ENCODE results near the gene TDRD9. TPM values are rescaled to one million over a fixed set of nuclear protein-coding genes. Genes with fewer than 3 reads are reported as not detected.

The TDRD9 gene
- total RNA-seq, 1 experiment from 2014 or later: not detected

DNA sequence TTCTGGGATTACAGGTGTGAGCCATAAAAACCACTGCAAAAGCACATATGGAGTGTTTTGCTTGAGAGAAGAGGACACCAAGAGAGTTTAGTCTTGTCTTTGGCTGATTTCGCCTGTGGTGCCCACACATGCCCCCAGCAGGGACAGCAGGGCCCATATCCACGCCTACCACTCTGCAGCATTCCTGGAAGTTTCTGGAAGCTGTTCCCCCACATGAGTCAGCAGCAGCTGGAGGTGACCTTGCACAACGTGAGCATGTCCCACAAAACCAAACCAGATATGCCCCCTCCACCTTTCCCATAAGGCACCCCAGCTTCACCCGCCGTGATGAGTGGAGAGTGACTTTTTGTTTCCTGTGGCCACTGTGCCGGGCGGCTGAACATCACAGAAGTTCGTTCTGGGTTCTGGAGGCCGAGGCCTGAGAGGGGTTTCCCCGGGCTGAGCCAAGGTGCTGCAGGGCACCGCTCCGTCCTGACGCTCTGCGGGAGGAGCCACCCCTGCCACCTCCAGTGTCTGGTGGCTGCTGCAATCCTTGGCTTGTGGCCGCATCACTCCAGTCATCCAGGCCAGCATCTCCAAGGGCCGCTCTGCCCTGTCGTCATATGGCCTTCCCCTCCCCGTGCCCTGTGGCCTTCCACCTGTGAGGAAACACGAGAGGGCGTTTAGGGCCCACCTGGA is 162.0 kb downstream of the TDRD9 start:
- Histone ChIP-seq H3K9me3 (ENCODE audit: low read depth, low read length, poor library complexity, severe bottlenecking) (no peaks in the 10 kb centered on the region), H3K36me3 (ENCODE audit: insufficient read depth, low read length, poor library complexity, severe bottlenecking) (no peaks in the 10 kb centered on the region), H3K27ac (ENCODE audit: low read depth, low read length, poor library complexity, severe bottlenecking) (no peak overlapping the region), H3K4me1 (ENCODE audit: insufficient read depth, low read length, poor library complexity, severe bottlenecking) (peaks cover 8% of the 10 kb centered on the region), H3K27me3 (replicated peaks; ENCODE audit: insufficient read depth, low read depth, low read length, poor library complexity) (no peaks in the 10 kb centered on the region), H3K4me3 (ENCODE audit: low read depth, low read length, poor library complexity, severe bottlenecking) (no peak overlapping the region)
- CTCF ChIA-PET: no interaction called here
- no peak for TF ChIP-seq EZH2 (IDR thresholded peaks at IDR 0.05; ENCODE audit: borderline replicate concordance, low read depth, low read length, poor library complexity, severe bottlenecking)
- TF ChIP-seq, protein P1, sequence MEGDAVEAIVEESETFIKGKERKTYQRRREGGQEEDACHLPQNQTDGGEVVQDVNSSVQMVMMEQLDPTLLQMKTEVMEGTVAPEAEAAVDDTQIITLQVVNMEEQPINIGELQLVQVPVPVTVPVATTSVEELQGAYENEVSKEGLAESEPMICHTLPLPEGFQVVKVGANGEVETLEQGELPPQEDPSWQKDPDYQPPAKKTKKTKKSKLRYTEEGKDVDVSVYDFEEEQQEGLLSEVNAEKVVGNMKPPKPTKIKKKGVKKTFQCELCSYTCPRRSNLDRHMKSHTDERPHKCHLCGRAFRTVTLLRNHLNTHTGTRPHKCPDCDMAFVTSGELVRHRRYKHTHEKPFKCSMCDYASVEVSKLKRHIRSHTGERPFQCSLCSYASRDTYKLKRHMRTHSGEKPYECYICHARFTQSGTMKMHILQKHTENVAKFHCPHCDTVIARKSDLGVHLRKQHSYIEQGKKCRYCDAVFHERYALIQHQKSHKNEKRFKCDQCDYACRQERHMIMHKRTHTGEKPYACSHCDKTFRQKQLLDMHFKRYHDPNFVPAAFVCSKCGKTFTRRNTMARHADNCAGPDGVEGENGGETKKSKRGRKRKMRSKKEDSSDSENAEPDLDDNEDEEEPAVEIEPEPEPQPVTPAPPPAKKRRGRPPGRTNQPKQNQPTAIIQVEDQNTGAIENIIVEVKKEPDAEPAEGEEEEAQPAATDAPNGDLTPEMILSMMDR (conservative IDR thresholded peaks at IDR 0.05; ENCODE audit: low read depth, low read length): no peak
- DNase-seq (ENCODE audit: low spot score): no peak
- intact Hi-C loops (cut with micrococcal nuclease; ENCODE audit: unreplicated experiment): loop anchor here (5.0 kb wide), 1 partner anchor 552 kb away; no protein-coding TSS in a partner anchor
- POLR2A ChIA-PET (ENCODE audit: low non-redundant PET): no interaction called here
- no TSS peak for BruUV-seq (replicated peaks)

DNA sequence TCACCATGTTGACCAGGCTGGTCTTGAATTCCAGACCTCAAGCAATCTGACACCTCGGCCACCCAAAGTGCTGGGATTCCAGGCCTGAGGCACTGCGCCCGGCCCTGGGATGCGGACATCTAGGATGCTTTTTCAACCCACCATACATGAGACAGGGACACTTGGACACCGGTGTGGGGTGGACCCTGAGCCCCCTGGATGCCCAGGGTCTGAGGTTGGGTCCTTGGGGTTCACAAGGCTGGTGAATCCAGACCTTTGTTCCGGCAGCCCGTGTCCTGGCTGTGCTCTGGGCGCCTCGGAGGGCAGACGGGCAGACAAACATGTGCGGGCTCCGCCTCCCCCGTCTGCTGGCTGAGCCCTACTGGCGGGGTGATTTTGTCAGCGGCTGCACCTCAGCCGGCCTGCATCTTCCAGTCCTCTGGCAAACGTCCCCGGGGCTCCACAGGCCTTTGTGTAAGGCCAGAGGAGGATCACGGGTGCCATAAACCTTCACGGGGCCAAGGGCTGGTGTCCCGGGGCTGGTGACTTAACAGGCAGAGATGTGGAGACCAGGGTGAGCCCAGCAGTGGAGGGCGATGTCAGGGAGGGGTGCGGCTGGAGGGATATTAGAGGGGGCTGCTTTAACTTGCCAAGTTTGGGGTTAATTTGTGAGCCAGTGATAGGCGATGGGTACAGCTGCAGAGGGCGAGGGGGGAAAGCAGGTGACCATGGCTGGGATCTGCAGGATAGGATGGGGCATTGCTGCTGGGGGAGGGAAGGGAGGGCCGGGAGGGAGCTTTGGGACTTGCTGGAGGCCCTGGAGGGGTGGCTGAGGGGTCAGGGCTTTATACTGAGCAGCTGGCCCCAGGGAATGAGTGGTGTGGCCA is 163.0 kb downstream of the TDRD9 start:
- Histone ChIP-seq H3K27ac (ENCODE audit: low read depth, low read length, poor library complexity, severe bottlenecking) (no peak overlapping the region), H3K9me3 (ENCODE audit: low read depth, low read length, poor library complexity, severe bottlenecking) (no peaks in the 10 kb centered on the region), H3K27me3 (replicated peaks; ENCODE audit: insufficient read depth, low read depth, low read length, poor library complexity) (no peaks in the 10 kb centered on the region), H3K4me3 (ENCODE audit: low read depth, low read length, poor library complexity, severe bottlenecking) (no peak overlapping the region), H3K36me3 (ENCODE audit: insufficient read depth, low read length, poor library complexity, severe bottlenecking) (no peaks in the 10 kb centered on the region), H3K4me1 (ENCODE audit: insufficient read depth, low read length, poor library complexity, severe bottlenecking) (peaks cover 8% of the 10 kb centered on the region)
- TF ChIP-seq, protein P1 (conservative IDR thresholded peaks at IDR 0.05; ENCODE audit: low read depth, low read length): no peak
- no peak for TF ChIP-seq EZH2 (IDR thresholded peaks at IDR 0.05; ENCODE audit: borderline replicate concordance, low read depth, low read length, poor library complexity, severe bottlenecking)
- CTCF ChIA-PET: no interaction called here
- POLR2A ChIA-PET (ENCODE audit: low non-redundant PET): no interaction called here
- no TSS peak for BruUV-seq (replicated peaks)
- intact Hi-C loops (cut with micrococcal nuclease; ENCODE audit: unreplicated experiment): loop anchor here (5.0 kb wide), 1 partner anchor 551 kb away; no protein-coding TSS in a partner anchor
- DNase-seq (ENCODE audit: low spot score): no peak

DNA sequence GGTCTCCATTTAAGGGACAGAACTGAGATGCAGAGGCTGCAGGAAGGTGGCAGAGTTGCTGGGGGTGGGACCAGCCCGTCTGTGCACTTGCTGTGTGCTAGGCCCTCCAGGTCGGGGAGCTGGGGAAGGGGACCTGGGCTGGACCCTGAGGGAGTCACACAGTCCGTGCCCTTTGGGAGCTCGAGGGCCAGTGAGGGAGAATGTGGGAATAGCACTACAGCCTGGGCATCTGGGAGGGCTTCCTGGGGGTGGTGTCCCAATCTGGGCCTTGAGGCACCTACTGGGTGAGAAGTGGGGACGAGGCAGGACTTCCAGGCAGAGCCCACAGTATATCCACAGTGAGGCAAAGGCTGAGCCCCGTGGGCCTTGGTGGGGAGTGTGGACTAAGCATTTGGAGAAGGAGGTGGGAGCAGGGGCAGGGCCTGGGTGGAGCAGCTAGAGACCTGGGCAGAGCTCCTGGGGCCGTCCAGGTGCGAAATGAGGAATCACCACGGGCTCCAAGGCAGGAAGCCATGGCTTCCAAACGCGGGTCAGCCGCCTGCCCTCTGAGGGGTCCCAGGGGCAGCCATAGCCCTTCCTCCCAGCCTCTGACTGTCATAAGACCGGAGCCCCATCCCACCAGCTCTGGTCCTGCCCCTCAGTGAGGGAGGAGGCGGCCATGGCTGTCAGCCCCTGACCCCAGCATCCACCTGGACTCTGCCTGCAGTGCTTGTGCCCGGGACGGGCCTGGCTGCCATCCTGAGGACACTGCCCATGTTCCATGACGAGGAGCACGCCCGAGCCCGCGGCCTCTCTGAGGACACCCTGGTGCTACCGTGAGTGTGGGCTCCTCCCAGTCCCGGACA is 163.9 kb downstream of the TDRD9 start:
- CTCF ChIA-PET: no interaction called here
- no peak overlapping the region for H3K27ac ChIP-seq (ENCODE audit: low read depth, low read length, poor library complexity, severe bottlenecking)
- no peaks in the 10 kb centered on the region for H3K27me3 ChIP-seq (replicated peaks; ENCODE audit: insufficient read depth, low read depth, low read length, poor library complexity)
- intact Hi-C loops (cut with micrococcal nuclease; ENCODE audit: unreplicated experiment): loop anchor here (5.0 kb wide), 1 partner anchor 550 kb away; no protein-coding TSS in a partner anchor
- H3K4me1 ChIP-seq (ENCODE audit: insufficient read depth, low read length, poor library complexity, severe bottlenecking): peaks cover 8% of the 10 kb centered on the region
- H3K4me3 ChIP-seq (ENCODE audit: low read depth, low read length, poor library complexity, severe bottlenecking): no peak overlapping the region
- no TSS peak for BruUV-seq (replicated peaks)
- no peak for DNase-seq (ENCODE audit: low spot score)
- no peak for TF ChIP-seq EZH2 (IDR thresholded peaks at IDR 0.05; ENCODE audit: borderline replicate concordance, low read depth, low read length, poor library complexity, severe bottlenecking)
- TF ChIP-seq, protein P1 (conservative IDR thresholded peaks at IDR 0.05; ENCODE audit: low read depth, low read length): no peak
- POLR2A ChIA-PET (ENCODE audit: low non-redundant PET): no interaction called here
- no peaks in the 10 kb centered on the region for H3K9me3 ChIP-seq (ENCODE audit: low read depth, low read length, poor library complexity, severe bottlenecking)
- no peaks in the 10 kb centered on the region for H3K36me3 ChIP-seq (ENCODE audit: insufficient read depth, low read length, poor library complexity, severe bottlenecking)
